HCT116 (cell line): ENCODE measurements around the gene ESRRG. TPM values are rescaled to one million over a fixed set of nuclear protein-coding genes. Genes with fewer than 3 reads are reported as not detected.

Experiments
- ATAC-seq: fragments of 200-7000 bp; cut with Tn5 transposase; 2 replicates; pipeline ENCODE4 v1.9.1; 2020; ENCODE audit warnings: mild to moderate bottlenecking, moderate library complexity
- BruUV-seq: library from RNA; stranded (reverse); fragments of 400-500 nt; replicated peaks from 2 replicates; lab custom pipeline; 2021; lab: Mats Ljungman, UMichigan
- CTCF ChIA-PET: fragments of 300-600 bp; sonication (Branson Sonifier 250); formaldehyde crosslinking; loops from one replicate; lab custom pipeline; 2021; ENCODE audit warnings: antibody characterized with exemption; lab: Charles Lee
- POLR2A ChIA-PET: fragments of 300-600, 350-600 bp; sonication (Branson Sonifier 250); formaldehyde crosslinking; loops from one replicate; lab custom pipeline; 2021; ENCODE audit warnings: antibody characterized with exemption; lab: Charles Lee
- RAD21 ChIA-PET, 2 experiments: fragments of 300-600 bp; sonication (Branson Sonifier 250); formaldehyde crosslinking; loops; one replicate each; lab custom pipeline; 2023; ENCODE audit warnings: low total read pairs in 2 of 2; ENCODE audit not compliant: uncharacterized antibody in 2 of 2, unreplicated experiment in 2 of 2, low non-redundant PET in 1 of 2; lab: Charles Lee
- DNase-seq: peaks from one replicate; pipeline ENCODE4 v3.0.0-alpha.2; 2010; ENCODE audit warnings: low read depth, low spot score
- H2AFZ ChIP-seq: fragments of 200-600 bp; shearing (Covaris generic), sonication (generic); 2 replicates; pipeline ENCODE4 v1.6.1; 2017; ENCODE audit warnings: low read depth, mixed run types, mixed read lengths, antibody characterized with exemption, low read length; ENCODE audit not compliant: poor library complexity, severe bottlenecking
- H3K27ac ChIP-seq: 2 replicates; pipeline ENCODE4 v1.5.1; 2012; ENCODE audit warnings: low read depth, low read length
- H3K27me3 ChIP-seq: fragments of 200-600 bp; sonication (generic); 2 replicates; pipeline ENCODE4 v1.6.1; 2016; ENCODE audit warnings: mixed run types, low read length, mixed read lengths; ENCODE audit not compliant: insufficient read depth
- H3K36me3 ChIP-seq, 2 experiments: fragments of 200-500 bp in 1 of 2; fragments of 200-600 bp in 1 of 2; sonication (Bioruptor generic) in 1 of 2; sonication (generic) in 1 of 2; 2 replicates each; pipeline versions ENCODE4 v1.5.1 to v1.6.1; 2014 to 2016; ENCODE audit warnings: low read length in 2 of 2, inconsistent platforms in 1 of 2, mixed read lengths in 1 of 2, mixed run types in 1 of 2; ENCODE audit not compliant: insufficient read depth in 2 of 2, control insufficient read depth in 1 of 2
- H3K4me1 ChIP-seq, 2 experiments: fragments of 200-600 bp in 1 of 2; sonication (generic) in 1 of 2; 2 replicates each; pipeline versions ENCODE4 v1.5.1 to v1.6.1; 2012 to 2017; ENCODE audit warnings: low read length in 2 of 2, inconsistent platforms in 1 of 2, mild to moderate bottlenecking in 1 of 2, mixed read lengths in 1 of 2, mixed run types in 1 of 2, moderate library complexity in 1 of 2; ENCODE audit not compliant: insufficient read depth in 2 of 2, control insufficient read depth in 1 of 2
- H3K4me2 ChIP-seq: fragments of 200-600 bp; sonication (generic); 2 replicates; pipeline ENCODE4 v1.6.1; 2017; ENCODE audit warnings: mixed run types, low read length, mixed read lengths
- H3K4me3 ChIP-seq, 2 experiments: fragments of 200-600 bp in 1 of 2; sonication (generic) in 1 of 2; replicated peaks in 1 of 2; 2 replicates each; pipeline ENCODE4 v1.5.1; 2011 to 2016; ENCODE audit warnings: low read length in 2 of 2, control low read depth in 1 of 2, low read depth in 1 of 2, mild to moderate bottlenecking in 1 of 2, mixed read lengths in 1 of 2, mixed run types in 1 of 2
- H3K79me2 ChIP-seq: fragments of 200-600 bp; sonication (generic); 2 replicates; pipeline ENCODE4 v1.6.1; 2017; ENCODE audit warnings: mild to moderate bottlenecking, mixed run types, low read length, moderate library complexity, mixed read lengths; ENCODE audit not compliant: insufficient read depth
- H3K9ac ChIP-seq: fragments of 200-600 bp; sonication (generic); 2 replicates; pipeline ENCODE4 v1.6.1; 2016; ENCODE audit warnings: low read length, mixed read lengths
- H3K9me2 ChIP-seq: fragments of 200-600 bp; sonication (generic), shearing (Covaris generic); 2 replicates; pipeline ENCODE4 v1.6.1; 2017; ENCODE audit warnings: mixed run types, mild to moderate bottlenecking, moderate library complexity; ENCODE audit not compliant: insufficient read depth
- H3K9me3 ChIP-seq, 2 experiments: fragments of 200-500 bp in 1 of 2; fragments of 200-600 bp in 1 of 2; sonication (Bioruptor generic) in 1 of 2; sonication (generic) in 1 of 2; 2 replicates each; pipeline ENCODE4 v1.6.1; 2014 to 2017; ENCODE audit warnings: low read length in 2 of 2, mixed read lengths in 2 of 2, inconsistent platforms in 1 of 2, low read depth in 1 of 2, mild to moderate bottlenecking in 1 of 2, mixed run types in 1 of 2, moderate library complexity in 1 of 2; ENCODE audit not compliant: control insufficient read depth in 1 of 2, insufficient read depth in 1 of 2
- H4K20me1 ChIP-seq: fragments of 200-600 bp; sonication (generic), shearing (Covaris generic); 2 replicates; pipeline ENCODE4 v1.6.1; 2017; ENCODE audit warnings: mixed run types, mild to moderate bottlenecking, moderate library complexity; ENCODE audit not compliant: insufficient read depth
- CEBPB ChIP-seq: IDR thresholded peaks from 2 replicates; pipeline ENCODE4 v1.6.1; 2012; ENCODE audit warnings: low read depth
- ELF1 ChIP-seq: IDR thresholded peaks from 2 replicates; pipeline ENCODE4 v1.6.1; 2012; ENCODE audit warnings: low read depth, borderline replicate concordance
- EZH2 ChIP-seq: fragments of 200-600 bp; sonication (generic); IDR thresholded peaks from 2 replicates; pipeline ENCODE4 v1.6.1; 2017; ENCODE audit warnings: antibody characterized with exemption, mixed run types
- EZH2phosphoT487 ChIP-seq: fragments of 200-600 bp; IDR thresholded peaks from 2 replicates; pipeline ENCODE4 v1.6.1; 2018; ENCODE audit warnings: antibody characterized with exemption, borderline replicate concordance
- FOSL1 ChIP-seq: IDR thresholded peaks from 2 replicates; pipeline ENCODE4 v1.6.1; 2012; ENCODE audit warnings: low read depth
- MAX ChIP-seq: IDR thresholded peaks from 2 replicates; pipeline ENCODE4 v1.6.1; 2012
- RAD21 ChIP-seq: IDR thresholded peaks from 2 replicates; pipeline ENCODE4 v1.6.1; 2012; ENCODE audit warnings: low read depth, mild to moderate bottlenecking
- SIN3A ChIP-seq: IDR thresholded peaks from 2 replicates; pipeline ENCODE4 v1.6.1; 2012; ENCODE audit warnings: low read depth
- SP1 ChIP-seq: IDR thresholded peaks from 2 replicates; pipeline ENCODE4 v1.6.1; 2012; ENCODE audit warnings: low read depth
- SRF ChIP-seq: IDR thresholded peaks from 2 replicates; pipeline ENCODE4 v1.6.1; 2012; ENCODE audit warnings: low read depth
- TCF7L2 ChIP-seq: IDR thresholded peaks from 2 replicates; pipeline ENCODE4 v1.7.0; 2011; ENCODE audit warnings: borderline replicate concordance, inconsistent platforms; ENCODE audit not compliant: insufficient read depth, insufficient read length; ENCODE audit errors: extremely low read depth
- YY1 ChIP-seq: IDR thresholded peaks from 2 replicates; pipeline ENCODE4 v1.6.1; 2011; ENCODE audit warnings: low read length, low read depth, moderate library complexity, mild to moderate bottlenecking; ENCODE audit not compliant: insufficient replicate concordance; ENCODE audit errors: extremely low read depth
- ZFX ChIP-seq: fragments of 450-650 bp; IDR thresholded peaks from 2 replicates; pipeline ENCODE4 v1.6.1; 2017
- ZNF274 ChIP-seq: fragments of 200-500 bp; sonication (Bioruptor generic); IDR thresholded peaks from 2 replicates; pipeline ENCODE4 v1.6.1; 2014; ENCODE audit warnings: mild to moderate bottlenecking, low read depth, low read length, inconsistent platforms
- intact Hi-C: fragments of 100-400 bp; cut with micrococcal nuclease; formaldehyde crosslinking; loops from 2 replicates; pipeline ENCODE4 v1.10.0; 2022
- total RNA-seq: library from RNA; stranded (reverse); gene quantifications from one replicate; pipeline ENCODE4 v1.2.1, GENCODE V29; 2021; ENCODE audit not compliant: unreplicated experiment
- TF ChIP-seq, protein P1 (sequence below): IDR thresholded peaks from 2 replicates; pipeline ENCODE4 v1.6.1; 2012; ENCODE audit warnings: low read depth
- TF ChIP-seq, protein P2 (sequence below), 3 experiments: fragments of 200-600 bp in 1 of 3; sonication (generic) in 1 of 3; IDR thresholded peaks in 2 of 3; conservative IDR thresholded peaks in 1 of 3; 2 replicates each; pipeline ENCODE4 v1.5.1; 2012 to 2017; ENCODE audit warnings: low read depth in 2 of 3, low read length in 2 of 3, antibody characterized with exemption in 1 of 3, borderline replicate concordance in 1 of 3, control low read depth in 1 of 3, mild to moderate bottlenecking in 1 of 3, mixed read lengths in 1 of 3, mixed run types in 1 of 3, moderate library complexity in 1 of 3; ENCODE audit not compliant: insufficient read depth in 1 of 3
- TF ChIP-seq, protein P3 (sequence below): IDR thresholded peaks from 2 replicates; pipeline ENCODE4 v1.6.1; 2012

ESRRG gene
- total RNA-seq, 1 experiment from 2014 or later: not detected

DNA sequence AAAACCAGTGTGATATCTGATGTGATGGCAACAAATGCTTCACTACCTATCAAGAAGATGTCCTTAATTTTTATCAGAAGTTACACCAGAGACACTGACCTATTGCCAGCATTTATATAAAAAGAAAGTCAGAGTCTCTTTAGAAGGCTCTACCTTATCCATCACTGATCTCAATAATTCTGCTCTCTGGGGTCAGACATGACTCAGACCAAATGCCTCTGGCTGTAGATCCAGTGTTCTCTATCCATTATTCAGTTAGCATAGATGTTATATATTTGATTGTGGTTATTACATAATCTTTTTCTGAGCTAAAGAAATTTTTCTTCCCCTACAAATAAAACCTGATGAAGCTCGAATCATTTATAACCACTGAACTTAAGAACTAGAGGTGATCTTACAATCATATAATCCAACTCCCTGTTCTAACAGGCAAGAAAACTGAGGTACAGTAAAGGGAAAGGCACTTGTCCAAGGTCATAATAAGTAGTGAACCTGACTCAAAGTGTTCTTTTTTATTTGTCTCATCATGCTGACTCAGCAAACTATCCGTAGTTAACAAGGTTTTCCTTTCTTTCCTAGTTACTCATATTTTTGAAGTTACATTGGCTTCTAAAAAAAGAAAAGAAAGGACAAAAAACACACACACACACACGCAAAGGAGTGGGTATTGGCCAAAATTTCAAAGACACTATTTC lies 43.6 kb upstream of the ESRRG start:
- no TSS peak for BruUV-seq
- no peaks in the 10 kb centered on the region for H3K36me3 ChIP-seq
- ChIA-PET RAD21 (no interaction called here), CTCF (no interaction called here), POLR2A (no interaction called here)
- intact Hi-C loops: no loop called here
- H3K4me2 ChIP-seq: no peak overlapping the region
- DNase-seq (no peak), ATAC-seq (no peak)
- H3K9ac ChIP-seq: no peak overlapping the region
- H3K27ac ChIP-seq: no peak overlapping the region
- no peak overlapping the region for H2AFZ ChIP-seq
- H3K27me3 ChIP-seq: no peaks in the 10 kb centered on the region
- H3K9me2 ChIP-seq: no peaks in the 10 kb centered on the region
- H3K9me3 ChIP-seq: no peaks in the 10 kb centered on the region; a peak in 1 of 4 replicates
- no peaks in the 10 kb centered on the region for H3K4me1 ChIP-seq
- H4K20me1 ChIP-seq: no peaks in the 10 kb centered on the region
- H3K79me2 ChIP-seq: no peaks in the 10 kb centered on the region
- TF ChIP-seq YY1 (no peak), MAX (no peak), CEBPB (no peak), ELF1 (no peak), SIN3A (no peak), EZH2 (no peak), ZNF274 (no peak), FOSL1 (no peak), ZFX (no peak), RAD21 (no peak), SRF (no peak), TCF7L2 (no peak), SP1 (no peak), EZH2phosphoT487 (no peak)
- TF ChIP-seq, protein P1, sequence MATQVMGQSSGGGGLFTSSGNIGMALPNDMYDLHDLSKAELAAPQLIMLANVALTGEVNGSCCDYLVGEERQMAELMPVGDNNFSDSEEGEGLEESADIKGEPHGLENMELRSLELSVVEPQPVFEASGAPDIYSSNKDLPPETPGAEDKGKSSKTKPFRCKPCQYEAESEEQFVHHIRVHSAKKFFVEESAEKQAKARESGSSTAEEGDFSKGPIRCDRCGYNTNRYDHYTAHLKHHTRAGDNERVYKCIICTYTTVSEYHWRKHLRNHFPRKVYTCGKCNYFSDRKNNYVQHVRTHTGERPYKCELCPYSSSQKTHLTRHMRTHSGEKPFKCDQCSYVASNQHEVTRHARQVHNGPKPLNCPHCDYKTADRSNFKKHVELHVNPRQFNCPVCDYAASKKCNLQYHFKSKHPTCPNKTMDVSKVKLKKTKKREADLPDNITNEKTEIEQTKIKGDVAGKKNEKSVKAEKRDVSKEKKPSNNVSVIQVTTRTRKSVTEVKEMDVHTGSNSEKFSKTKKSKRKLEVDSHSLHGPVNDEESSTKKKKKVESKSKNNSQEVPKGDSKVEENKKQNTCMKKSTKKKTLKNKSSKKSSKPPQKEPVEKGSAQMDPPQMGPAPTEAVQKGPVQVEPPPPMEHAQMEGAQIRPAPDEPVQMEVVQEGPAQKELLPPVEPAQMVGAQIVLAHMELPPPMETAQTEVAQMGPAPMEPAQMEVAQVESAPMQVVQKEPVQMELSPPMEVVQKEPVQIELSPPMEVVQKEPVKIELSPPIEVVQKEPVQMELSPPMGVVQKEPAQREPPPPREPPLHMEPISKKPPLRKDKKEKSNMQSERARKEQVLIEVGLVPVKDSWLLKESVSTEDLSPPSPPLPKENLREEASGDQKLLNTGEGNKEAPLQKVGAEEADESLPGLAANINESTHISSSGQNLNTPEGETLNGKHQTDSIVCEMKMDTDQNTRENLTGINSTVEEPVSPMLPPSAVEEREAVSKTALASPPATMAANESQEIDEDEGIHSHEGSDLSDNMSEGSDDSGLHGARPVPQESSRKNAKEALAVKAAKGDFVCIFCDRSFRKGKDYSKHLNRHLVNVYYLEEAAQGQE: no peak
- TF ChIP-seq, protein P2, sequence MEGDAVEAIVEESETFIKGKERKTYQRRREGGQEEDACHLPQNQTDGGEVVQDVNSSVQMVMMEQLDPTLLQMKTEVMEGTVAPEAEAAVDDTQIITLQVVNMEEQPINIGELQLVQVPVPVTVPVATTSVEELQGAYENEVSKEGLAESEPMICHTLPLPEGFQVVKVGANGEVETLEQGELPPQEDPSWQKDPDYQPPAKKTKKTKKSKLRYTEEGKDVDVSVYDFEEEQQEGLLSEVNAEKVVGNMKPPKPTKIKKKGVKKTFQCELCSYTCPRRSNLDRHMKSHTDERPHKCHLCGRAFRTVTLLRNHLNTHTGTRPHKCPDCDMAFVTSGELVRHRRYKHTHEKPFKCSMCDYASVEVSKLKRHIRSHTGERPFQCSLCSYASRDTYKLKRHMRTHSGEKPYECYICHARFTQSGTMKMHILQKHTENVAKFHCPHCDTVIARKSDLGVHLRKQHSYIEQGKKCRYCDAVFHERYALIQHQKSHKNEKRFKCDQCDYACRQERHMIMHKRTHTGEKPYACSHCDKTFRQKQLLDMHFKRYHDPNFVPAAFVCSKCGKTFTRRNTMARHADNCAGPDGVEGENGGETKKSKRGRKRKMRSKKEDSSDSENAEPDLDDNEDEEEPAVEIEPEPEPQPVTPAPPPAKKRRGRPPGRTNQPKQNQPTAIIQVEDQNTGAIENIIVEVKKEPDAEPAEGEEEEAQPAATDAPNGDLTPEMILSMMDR (IDR thresholded peaks at IDR 0.05 in 2 of 3, conservative IDR thresholded peaks at IDR 0.05 in 1 of 3; ENCODE audit: borderline replicate concordance in 1 of 3, insufficient read depth in 1 of 3, low read depth in 2 of 3, low read length in 2 of 3): no peak
- TF ChIP-seq, protein P3, sequence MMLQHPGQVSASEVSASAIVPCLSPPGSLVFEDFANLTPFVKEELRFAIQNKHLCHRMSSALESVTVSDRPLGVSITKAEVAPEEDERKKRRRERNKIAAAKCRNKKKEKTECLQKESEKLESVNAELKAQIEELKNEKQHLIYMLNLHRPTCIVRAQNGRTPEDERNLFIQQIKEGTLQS: no peak
- H3K4me3 ChIP-seq: no peak overlapping the region
